ENCODE measurements around the gene SYNGAP1.

GRCh38 chr6:33410050-33410710, 9.7 kb upstream of the SYNGAP1 start:
- TF ChIP-seq EP300 (IDR thresholded peaks at IDR 0.05; ENCODE audit: borderline replicate concordance) (no peak; the same call in 1 of the 2 replicates), CEBPB (IDR thresholded peaks at IDR 0.05) (no peak; the same call in 1 of the 2 replicates), TEAD4 (IDR thresholded peaks at IDR 0.05) (no peak; the same call in 1 of the 2 replicates), FOXM1 (IDR thresholded peaks at IDR 0.05; ENCODE audit: borderline replicate concordance, low read depth) (no peak), EGR1 (IDR thresholded peaks at IDR 0.05) (no peak), YY1 (IDR thresholded peaks at IDR 0.05; ENCODE audit: low read depth) (0 out of 2 replicates have a peak, but pooled peaks have one; percentile 13), TAF1 (IDR thresholded peaks at IDR 0.05; ENCODE audit: low read depth) (peak; percentile 7; the same call in 1 of the 2 replicates)
- TF ChIP-seq, protein P1, sequence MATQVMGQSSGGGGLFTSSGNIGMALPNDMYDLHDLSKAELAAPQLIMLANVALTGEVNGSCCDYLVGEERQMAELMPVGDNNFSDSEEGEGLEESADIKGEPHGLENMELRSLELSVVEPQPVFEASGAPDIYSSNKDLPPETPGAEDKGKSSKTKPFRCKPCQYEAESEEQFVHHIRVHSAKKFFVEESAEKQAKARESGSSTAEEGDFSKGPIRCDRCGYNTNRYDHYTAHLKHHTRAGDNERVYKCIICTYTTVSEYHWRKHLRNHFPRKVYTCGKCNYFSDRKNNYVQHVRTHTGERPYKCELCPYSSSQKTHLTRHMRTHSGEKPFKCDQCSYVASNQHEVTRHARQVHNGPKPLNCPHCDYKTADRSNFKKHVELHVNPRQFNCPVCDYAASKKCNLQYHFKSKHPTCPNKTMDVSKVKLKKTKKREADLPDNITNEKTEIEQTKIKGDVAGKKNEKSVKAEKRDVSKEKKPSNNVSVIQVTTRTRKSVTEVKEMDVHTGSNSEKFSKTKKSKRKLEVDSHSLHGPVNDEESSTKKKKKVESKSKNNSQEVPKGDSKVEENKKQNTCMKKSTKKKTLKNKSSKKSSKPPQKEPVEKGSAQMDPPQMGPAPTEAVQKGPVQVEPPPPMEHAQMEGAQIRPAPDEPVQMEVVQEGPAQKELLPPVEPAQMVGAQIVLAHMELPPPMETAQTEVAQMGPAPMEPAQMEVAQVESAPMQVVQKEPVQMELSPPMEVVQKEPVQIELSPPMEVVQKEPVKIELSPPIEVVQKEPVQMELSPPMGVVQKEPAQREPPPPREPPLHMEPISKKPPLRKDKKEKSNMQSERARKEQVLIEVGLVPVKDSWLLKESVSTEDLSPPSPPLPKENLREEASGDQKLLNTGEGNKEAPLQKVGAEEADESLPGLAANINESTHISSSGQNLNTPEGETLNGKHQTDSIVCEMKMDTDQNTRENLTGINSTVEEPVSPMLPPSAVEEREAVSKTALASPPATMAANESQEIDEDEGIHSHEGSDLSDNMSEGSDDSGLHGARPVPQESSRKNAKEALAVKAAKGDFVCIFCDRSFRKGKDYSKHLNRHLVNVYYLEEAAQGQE (IDR thresholded peaks at IDR 0.05; ENCODE audit: low read depth) = no peak
- TF ChIP-seq, protein P2, sequence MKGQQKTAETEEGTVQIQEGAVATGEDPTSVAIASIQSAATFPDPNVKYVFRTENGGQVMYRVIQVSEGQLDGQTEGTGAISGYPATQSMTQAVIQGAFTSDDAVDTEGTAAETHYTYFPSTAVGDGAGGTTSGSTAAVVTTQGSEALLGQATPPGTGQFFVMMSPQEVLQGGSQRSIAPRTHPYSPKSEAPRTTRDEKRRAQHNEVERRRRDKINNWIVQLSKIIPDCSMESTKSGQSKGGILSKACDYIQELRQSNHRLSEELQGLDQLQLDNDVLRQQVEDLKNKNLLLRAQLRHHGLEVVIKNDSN (IDR thresholded peaks at IDR 0.05) = peak; percentile 57
